Stimulated activated CD4-positive, alpha-beta T cell treated with anti-CD3 and anti-CD28 coated beads, Interleukin-15, amount 100 ng/mL, for 48 hours (primary cell): ENCODE data around the gene BTG3.
A peak's percentile ranks its signal among the peaks of the same experiment; 100 is the strongest.

ENCODE experiments used
- DNase-seq, 2 donors: peaks; one replicate each; pipeline ENCODE4 v3.0.0-alpha.2; 2020; ENCODE audit warnings: low read depth in 2 of 2

Gene BTG3

DNA sequence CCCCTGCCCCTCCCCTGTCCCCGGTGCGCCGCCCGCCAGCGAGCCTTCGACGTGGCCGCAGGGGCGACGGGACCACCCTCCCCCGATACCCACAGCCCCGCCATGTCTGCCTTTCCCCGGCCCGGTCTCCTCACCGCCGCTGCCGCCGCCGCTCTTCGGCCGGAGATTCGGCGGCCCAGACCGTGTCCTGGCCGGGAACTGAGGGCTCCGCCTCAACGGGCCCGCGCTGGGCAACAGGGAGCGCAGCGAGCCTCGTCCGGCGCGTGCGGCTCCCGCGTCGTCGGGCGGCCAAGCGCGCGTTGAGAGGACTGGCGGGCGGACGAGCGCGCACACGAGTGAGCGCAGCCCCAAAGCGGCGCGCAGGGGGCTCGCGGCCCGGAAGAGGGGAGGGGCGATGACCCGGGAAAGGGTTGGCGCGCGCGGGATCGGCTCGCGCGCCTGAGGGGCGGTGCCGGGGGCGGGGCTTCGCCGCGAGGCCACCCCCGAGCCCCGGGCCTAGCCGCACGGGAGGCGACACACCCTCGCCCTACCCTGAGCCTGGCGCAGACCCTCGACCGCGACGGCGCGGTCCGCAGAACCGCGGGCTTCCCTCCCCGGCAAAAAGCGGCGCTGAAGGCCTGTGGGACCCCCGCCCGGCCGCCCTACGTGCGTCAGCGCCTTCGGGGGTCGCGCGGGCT, at the start of gene BTG3:
TSS of gene BTG3 (minus strand) at position 337 of the 677 bp plus-strand sequence. CDS start 3,757 bp downstream, outside the sequence.
- DNase-seq: peak; percentile 51 to 77

- no peak for DNase-seq
Observed at GRCh38 chr21:17660862-17661261, 48.2 kb upstream of the BTG3 start.

- no peak for DNase-seq
Observed at GRCh38 chr21:17660452-17660851, 47.8 kb upstream of the BTG3 start.

GRCh38 chr21:17658931-17659330, 46.2 kb upstream of the BTG3 start:
- DNase-seq: no peak

DNA sequence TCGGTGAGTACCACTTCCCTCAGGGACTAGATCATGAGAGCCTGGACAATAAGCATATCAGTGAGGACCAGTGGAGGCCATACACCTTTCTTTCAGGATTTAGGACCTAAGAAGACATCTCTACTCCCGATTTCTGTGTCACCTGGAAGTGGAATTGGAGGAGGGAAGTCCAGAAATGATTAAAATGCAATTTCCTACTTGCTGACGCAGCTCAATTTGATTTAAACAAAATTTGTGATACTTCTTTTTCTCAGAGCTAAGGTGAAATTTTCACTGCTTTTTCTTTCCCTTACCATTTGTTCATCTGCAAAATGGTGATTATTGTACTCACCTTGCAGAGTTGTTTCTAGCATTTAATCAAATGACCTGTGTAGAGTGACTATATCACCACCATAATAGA, 38.8 kb upstream of the BTG3 start:
- no peak for DNase-seq

GRCh38 chr21:17650292-17650691, 37.6 kb upstream of the BTG3 start:
- no peak for DNase-seq

DNA sequence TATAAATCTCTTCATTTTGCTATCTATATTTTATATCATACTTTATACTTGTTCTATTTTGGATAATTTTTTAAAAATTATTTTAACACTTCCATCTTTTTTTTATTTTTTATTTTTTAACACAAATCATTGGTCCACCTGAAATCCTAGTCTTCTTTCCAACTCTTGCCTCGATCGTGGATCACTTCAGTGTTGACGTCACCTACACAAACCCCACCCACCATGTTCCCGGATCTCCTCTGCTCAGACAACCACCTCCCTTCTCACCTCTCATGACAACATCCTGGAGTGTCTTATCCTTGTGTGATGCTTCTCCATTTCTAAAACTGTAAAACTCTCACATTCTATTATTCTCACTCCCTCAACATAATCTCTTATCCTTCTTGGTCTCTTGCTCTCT, 34.1 kb upstream of the BTG3 start:
- no peak for DNase-seq

GRCh38 chr21:17644186-17644585, 31.5 kb upstream of the BTG3 start:
- DNase-seq: no peak

DNA sequence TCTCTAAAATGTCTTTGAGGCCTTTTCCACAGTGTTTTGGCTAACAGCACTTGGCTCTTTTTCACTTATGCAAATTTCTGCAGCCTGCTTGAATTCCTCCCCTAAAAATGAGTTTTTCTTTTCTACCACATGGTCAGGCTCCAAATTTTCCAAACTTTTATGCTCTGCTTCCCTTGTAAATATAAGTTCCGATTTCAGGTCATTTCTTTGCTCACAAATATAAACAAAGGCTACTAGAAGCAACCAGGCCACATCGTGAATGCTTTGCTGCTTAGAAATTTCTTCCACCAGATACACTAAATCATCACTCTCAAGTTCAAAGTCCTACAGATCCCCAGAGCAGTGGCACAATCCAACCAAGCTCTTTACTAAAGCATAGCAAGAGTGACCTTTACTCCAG, 28.1 kb upstream of the BTG3 start:
- DNase-seq: no peak

- no peak for DNase-seq
Observed at GRCh38 chr21:17636711-17637110, 24.0 kb upstream of the BTG3 start.

- no peak for DNase-seq
Observed at GRCh38 chr21:17631195-17631594, 18.5 kb upstream of the BTG3 start.

GRCh38 chr21:17622018-17622417, 9.3 kb upstream of the BTG3 start:
- no peak for DNase-seq

- DNase-seq: no peak
Observed at GRCh38 chr21:17616831-17617230, 4.1 kb upstream of the BTG3 start.

GRCh38 chr21:17613242-17613676, 558 bp upstream of the BTG3 start:
- DNase-seq: no peak

GRCh38 chr21:17612023-17612564, 607 bp downstream of the BTG3 start:
- peak in 1 of 2 donors; percentile 1 for DNase-seq

- DNase-seq: peak; percentile 67 to 78
Observed at GRCh38 chr21:17611414-17612022, 1.2 kb downstream of the BTG3 start.

- DNase-seq: no peak
Observed at GRCh38 chr21:17610911-17611310, 1.8 kb downstream of the BTG3 start.

DNA sequence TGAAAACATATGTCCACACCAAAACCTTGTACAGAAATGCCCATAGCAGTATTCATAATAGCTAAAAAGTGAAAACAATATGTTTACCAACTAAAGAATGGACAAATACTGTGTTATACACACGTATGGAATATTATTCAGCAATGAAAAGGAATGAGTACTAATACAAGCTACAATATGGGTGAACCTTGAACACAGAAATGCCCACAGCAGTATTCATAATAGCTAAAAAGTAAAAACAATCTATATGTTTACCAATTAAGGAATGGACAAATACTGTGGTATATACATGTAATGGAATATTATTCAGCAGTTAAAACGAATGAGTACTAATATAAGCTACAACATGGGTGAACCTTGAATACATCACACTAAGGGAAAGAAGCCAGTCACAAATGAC, 3.0 kb downstream of the BTG3 start:
- no peak for DNase-seq

- no peak for DNase-seq
Observed at GRCh38 chr21:17607684-17608083, 5.0 kb downstream of the BTG3 start.

DNA sequence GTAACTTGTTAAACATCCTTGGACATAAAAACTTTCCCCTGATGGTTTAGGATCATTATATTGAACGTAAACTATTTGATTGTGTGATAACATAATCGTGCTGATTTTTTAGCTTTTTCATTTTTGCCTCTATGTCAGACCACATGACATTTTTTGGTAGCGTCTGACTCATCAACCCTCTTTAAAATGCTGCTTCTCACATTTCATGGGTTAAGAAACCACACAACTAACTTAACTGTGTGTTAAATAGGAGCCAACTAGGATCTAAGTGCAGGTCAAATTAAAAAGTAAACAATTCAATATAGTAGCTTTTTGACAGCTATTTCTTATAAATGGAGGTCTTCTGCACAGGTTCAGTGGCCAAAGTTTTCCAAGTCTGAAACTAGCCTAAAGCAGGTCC, 9.8 kb downstream of the BTG3 start:
- no peak for DNase-seq

DNA sequence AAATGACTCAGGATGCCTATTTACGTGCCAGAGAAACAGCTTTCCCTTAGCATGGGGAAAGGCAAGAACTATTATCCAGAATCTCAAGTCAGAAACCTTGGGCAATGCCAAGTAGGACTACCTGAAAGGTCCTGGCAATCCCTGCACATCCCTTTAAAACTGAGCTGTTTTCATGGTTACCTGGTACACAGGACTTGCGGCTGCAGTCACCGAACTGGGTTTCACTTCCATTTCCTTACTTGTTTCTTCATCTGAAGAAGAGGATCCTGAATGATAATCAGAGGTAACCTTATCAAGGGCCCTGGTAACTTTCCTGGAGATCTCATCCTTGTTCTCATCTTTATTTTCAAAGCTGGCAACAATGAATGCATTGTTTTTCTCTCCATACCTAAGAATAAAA, 14.3 kb downstream of the BTG3 start:
- no peak for DNase-seq

GRCh38 chr21:17597680-17598079, 15.0 kb downstream of the BTG3 start:
- no peak for DNase-seq

DNA sequence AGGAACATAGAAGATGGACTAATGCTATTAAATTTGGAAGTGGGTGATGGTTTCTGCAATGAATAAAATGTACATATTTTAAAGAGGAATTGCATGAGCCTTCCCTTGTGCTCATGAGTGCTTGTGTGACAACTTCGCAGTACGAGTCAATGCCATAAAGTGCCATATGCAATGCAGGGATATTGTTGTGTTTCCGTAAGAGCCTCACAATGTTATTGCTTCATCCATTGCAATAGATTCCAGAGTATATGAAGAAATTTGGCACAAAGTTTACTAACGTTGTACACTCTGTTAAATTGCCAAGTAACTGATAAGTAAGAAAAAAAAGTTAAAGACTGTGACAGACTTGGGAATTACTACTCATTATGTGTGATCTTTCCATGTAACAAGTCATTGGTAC, 22.3 kb downstream of the BTG3 start:
- DNase-seq: no peak
